Stimulated activated CD4-positive, alpha-beta T cell treated with anti-CD3 and anti-CD28 coated beads, Interleukin-2, amount 100 ng/mL, for 48 hours (primary cell): ENCODE measurements around the gene AVPR1A.

ENCODE experiments used
- DNase-seq, 2 donors: peaks; one replicate each; pipeline ENCODE4 v3.0.0-alpha.2; 2020

Gene AVPR1A

DNA sequence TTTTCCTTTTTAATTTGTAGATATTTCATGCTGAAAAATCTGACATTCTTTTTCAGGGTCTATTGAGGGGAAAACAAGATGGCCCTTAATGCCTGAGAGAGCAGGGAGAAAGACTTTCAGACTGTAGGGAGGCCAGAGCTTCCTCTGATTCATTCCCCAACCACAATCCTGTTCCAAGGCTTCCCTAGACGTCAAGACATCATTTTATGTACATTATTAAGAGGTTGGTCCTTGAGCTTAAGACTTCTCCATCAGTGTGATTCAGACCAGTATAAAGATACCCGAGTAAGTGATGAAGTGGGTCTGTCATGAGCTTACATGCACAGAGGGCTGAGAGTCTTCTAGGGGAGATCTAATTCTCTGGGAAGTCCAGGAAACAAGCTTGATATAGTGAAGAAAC lies 57.3 kb downstream of the AVPR1A start:
- DNase-seq, result no peak

DNA sequence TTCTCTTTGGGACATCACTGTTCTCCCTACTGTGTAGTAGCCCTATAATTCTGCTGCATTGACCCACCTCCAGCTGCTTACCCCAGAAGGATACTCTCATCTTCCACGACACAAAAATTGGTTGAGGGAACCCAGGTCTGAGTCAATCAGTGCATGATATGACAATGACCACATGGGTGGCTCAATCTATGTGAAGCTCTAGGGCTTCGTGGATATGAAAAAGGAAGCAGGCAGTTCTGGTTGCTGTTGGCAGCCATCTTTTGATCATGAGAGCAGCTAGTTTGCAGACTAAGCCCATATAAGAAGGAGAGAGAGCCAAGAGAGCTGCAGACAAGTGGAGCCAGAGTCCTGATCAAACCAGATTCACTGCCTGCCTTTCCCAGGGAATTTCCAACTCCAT lies 57.9 kb downstream of the AVPR1A start:
- DNase-seq, result no peak
